Nephron (organoid): Measurements from ENCODE around the gene ZFP36L2.

Experiments used
- H3K27ac Mint-ChIP-seq, 3 experiments: 2 replicates each; pipeline ENCODE4 v1.8.0; 2020; ENCODE audit warnings: mixed read lengths in 3 of 3, mild to moderate bottlenecking in 2 of 3, moderate library complexity in 1 of 3
- H3K27me3 Mint-ChIP-seq: 2 replicates; pipeline ENCODE4 v1.8.0; 2021; ENCODE audit warnings: low read depth, mild to moderate bottlenecking, moderate library complexity, mixed read lengths
- H3K36me3 Mint-ChIP-seq: 2 replicates; pipeline ENCODE4 v1.8.0; 2020; ENCODE audit warnings: low read depth, mixed read lengths
- H3K4me1 Mint-ChIP-seq: 2 replicates; pipeline ENCODE4 v1.8.0; 2020; ENCODE audit warnings: mixed read lengths
- H3K4me3 Mint-ChIP-seq, 3 experiments: 2 replicates each; pipeline ENCODE4 v1.8.0; 2020; ENCODE audit warnings: mild to moderate bottlenecking in 3 of 3, mixed read lengths in 3 of 3, moderate library complexity in 2 of 3
- H3K9me3 Mint-ChIP-seq: 2 replicates; pipeline ENCODE4 v1.8.0; 2020; ENCODE audit warnings: mixed read lengths
- TF ChIP-seq, protein P1 (sequence below), 3 experiments: fragments of 200-600 bp; sonication (generic); IDR thresholded peaks; one replicate each; pipeline ENCODE4 v1.5.0; 2021; ENCODE audit warnings: antibody characterized with exemption in 3 of 3; ENCODE audit not compliant: unreplicated experiment in 3 of 3

ZFP36L2 gene

DNA sequence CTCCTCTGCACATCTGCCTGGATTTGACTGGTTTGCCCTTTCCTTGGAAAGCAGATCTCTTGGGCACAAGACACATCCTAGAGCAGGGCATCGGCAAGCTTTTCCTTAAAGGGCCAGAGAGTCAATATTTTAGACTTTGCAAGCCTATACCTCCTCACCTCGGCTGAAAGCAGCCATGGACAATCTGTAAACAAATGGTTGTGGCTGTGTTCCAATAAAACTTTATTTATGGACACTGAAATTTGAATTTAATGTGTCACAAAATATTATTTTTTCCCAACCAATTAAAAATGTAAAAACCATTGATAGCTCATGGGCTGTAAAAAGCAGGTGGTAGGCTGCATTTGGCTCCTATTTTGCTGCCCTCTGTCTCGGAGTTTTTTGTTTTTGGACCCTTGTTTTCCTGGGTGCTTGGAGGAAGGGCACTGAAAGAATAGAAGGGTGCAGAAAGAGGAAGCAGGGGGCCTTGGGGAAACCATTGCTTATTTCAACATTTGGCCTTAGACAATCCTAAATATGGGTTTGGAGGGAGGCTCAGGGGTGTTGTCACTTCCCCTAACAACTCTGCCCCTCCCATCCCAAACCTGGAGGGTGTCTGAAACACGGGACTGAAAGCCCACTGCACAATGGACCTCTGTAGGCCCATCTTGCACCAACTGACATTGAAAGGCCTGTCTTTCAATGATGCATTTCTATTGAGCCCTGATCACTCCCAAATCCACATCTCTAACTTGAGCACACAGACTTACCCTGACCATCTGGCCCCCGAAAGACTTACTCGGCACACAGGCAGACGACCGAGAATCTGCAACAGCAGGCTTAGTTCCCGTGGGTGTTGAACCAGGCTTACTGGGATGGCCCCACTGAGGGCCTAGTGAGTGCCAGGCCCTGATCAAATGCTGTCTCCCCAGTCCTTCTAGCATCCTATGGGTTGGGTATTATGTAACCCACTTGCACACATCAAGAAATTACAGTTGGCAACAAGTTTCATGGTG is 7.1 kb upstream of the ZFP36L2 start:
- Mint-ChIP-seq H3K27me3 (no peaks in the 10 kb centered on the region), H3K4me3 (no peak overlapping the region), H3K9me3 (no peaks in the 10 kb centered on the region), H3K27ac (peak overlapping the region in 2 of 3 experiments; percentile 19 to 36), H3K4me1 (peaks cover 43% of the 10 kb centered on the region), H3K36me3 (peaks cover 14% of the 10 kb centered on the region)
- TF ChIP-seq, protein P1, sequence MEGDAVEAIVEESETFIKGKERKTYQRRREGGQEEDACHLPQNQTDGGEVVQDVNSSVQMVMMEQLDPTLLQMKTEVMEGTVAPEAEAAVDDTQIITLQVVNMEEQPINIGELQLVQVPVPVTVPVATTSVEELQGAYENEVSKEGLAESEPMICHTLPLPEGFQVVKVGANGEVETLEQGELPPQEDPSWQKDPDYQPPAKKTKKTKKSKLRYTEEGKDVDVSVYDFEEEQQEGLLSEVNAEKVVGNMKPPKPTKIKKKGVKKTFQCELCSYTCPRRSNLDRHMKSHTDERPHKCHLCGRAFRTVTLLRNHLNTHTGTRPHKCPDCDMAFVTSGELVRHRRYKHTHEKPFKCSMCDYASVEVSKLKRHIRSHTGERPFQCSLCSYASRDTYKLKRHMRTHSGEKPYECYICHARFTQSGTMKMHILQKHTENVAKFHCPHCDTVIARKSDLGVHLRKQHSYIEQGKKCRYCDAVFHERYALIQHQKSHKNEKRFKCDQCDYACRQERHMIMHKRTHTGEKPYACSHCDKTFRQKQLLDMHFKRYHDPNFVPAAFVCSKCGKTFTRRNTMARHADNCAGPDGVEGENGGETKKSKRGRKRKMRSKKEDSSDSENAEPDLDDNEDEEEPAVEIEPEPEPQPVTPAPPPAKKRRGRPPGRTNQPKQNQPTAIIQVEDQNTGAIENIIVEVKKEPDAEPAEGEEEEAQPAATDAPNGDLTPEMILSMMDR (IDR thresholded peaks at IDR 0.05; ENCODE audit: unreplicated experiment in 3 of 3), result no peak

DNA sequence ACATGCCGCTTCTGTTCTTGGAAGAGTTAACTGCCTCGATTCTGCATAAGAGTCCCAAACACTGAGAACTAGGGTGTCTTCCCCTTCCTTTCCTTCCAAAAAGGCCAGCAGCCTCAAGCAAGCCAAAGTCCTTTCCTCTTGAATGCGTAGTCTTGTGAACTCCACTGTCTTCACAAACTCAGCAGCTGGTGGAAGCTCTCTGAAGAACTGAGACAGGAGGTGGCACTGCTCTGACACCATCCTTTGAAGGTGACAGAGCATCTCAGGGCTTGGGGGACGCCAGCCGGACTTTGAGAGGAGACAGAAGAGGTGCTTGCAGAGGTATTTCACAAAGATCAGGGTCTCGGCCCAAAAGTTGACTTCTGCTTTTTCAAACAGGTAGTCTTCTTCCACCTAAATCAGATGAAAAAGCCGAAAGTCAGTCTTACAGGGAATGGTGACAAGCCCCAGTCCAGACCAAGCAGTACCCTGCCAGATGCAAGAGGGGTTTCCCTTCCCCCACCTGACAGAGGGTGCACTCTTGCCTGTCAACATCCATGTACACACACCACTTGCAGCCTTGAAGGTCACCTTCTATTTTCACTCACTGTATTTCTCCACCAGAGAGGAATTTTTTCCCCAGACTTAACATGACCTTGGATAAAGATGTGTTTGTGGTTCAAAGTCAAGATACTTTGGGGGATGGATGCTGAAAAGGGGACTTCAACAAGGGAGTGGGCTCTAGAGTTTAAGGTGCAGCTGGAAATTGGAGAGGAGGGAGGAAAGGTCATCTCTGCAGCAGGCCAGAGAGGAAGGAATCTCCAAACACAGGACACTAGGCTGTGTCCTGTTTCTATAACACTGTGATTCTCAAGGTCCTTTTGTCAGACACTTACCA is 4.8 kb upstream of the ZFP36L2 start:
- TF ChIP-seq, protein P1 (IDR thresholded peaks at IDR 0.05; ENCODE audit: unreplicated experiment in 3 of 3), result no peak
- H3K4me1 Mint-ChIP-seq, result peaks cover 36% of the 10 kb centered on the region
- peak overlapping the region in 2 of 3 experiments; percentile 44 to 61 for H3K4me3 Mint-ChIP-seq
- peaks cover 12% of the 10 kb centered on the region for H3K36me3 Mint-ChIP-seq
- no peaks in the 10 kb centered on the region for H3K9me3 Mint-ChIP-seq
- H3K27ac Mint-ChIP-seq, result peak overlapping the region; percentile 85 to 91 (median 85)
- H3K27me3 Mint-ChIP-seq, result no peaks in the 10 kb centered on the region

DNA sequence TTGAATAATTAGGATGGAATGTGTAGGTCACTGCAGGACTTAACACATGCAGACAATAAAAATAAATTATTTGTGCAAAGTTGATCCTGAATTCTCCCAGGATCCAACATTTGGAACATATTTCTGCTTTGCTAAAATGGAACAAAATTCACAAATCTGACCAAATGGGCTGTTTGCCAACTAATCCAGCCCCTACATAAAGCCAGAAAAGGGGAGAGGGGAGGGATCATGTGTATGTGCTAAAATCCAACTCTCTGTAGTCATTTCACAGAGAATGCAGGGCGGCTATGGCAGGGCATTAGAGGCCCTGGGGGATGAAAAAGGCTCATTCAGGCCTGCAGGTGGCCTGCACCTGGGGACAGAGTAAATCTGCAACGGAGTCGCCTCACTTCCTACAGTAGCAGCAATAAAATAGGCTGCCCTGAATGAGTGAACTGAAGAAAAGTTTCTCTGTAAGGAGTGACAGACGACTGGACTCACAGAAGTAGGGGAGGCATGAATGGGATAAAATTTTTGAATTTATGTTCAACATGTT is 4.0 kb upstream of the ZFP36L2 start:
- Mint-ChIP-seq H3K4me1 (peaks cover 33% of the 10 kb centered on the region), H3K4me3 (peak overlapping the region in 1 of 3 experiments; percentile 8), H3K9me3 (no peaks in the 10 kb centered on the region), H3K36me3 (peaks cover 9% of the 10 kb centered on the region), H3K27ac (peak overlapping the region; percentile 85 to 91 (median 85)), H3K27me3 (no peaks in the 10 kb centered on the region)
- TF ChIP-seq, protein P1 (IDR thresholded peaks at IDR 0.05; ENCODE audit: unreplicated experiment in 3 of 3), result no peak

DNA sequence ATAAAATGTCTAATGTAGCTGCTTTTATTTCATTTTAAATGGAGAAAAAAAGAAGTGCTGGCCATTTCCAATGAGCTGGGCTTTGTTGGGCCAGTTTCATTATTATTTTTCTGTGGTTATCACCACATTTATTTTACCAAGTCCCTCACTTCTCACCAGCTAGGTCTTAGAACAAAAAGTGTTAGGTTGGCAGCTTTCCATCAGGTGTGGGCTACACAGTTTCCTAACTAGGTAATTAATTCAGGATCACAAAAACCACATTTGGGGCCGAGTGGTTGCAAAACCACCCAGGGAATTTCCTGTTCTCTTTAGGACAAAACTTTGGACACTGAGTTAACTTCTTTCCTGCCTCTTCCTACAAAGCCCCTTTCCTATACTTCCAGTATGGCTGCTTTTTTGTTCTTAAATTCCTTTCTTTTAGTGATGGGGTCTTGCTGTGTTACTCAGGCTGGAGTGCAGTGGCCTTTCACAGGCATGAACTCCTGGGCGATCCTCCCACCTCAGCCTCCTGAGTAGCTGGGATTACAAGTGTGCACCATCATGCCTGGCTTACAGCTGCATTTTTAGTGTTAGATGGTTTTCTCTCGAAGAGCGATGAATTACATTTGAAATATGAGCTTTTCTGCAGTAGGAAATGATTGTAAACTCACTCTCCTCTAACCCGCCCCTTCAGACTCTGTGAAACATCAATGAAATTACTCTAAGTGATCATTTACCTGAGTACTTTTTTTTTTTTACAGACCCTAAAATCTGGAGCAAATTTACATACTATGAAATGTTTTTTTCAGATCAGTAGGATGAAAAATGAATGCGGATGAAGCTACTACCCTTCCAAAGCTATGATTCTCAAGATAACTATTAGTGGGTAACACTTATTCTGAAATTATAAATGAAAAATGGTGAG is 2.6 kb upstream of the ZFP36L2 start:
- no peaks in the 10 kb centered on the region for H3K27me3 Mint-ChIP-seq
- peak overlapping the region; percentile 66 to 81 (median 79) for H3K4me3 Mint-ChIP-seq
- H3K4me1 Mint-ChIP-seq, result peaks cover 33% of the 10 kb centered on the region
- H3K36me3 Mint-ChIP-seq, result peaks cover 13% of the 10 kb centered on the region
- peak overlapping the region; percentile 85 to 100 (median 87) for H3K27ac Mint-ChIP-seq
- TF ChIP-seq, protein P1 (IDR thresholded peaks at IDR 0.05; ENCODE audit: unreplicated experiment in 3 of 3), result no peak
- H3K9me3 Mint-ChIP-seq, result no peaks in the 10 kb centered on the region

DNA sequence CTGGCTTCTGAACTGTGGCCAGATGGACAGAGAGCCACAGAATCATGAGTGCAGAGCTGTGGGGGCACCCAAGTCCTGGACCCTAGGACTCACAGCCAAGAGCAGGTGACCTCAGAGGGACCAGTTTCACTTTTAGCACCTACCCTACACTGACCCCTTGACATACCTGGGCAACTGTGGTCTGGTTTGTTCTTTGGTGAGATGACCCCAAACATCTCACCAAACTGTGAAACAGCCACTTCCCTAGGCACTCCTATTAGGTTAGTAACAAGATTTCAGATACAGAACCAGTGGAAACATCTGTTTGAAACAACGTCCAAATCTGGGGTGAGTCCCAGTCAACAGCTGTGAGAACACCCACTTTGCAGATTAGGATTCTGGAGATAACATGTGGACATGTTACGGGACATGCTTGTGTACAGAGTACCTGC is 1.9 kb upstream of the ZFP36L2 start:
- peak overlapping the region; percentile 64 to 92 (median 90) for H3K4me3 Mint-ChIP-seq
- no peaks in the 10 kb centered on the region for H3K27me3 Mint-ChIP-seq
- peak overlapping the region; percentile 85 to 100 (median 87) for H3K27ac Mint-ChIP-seq
- TF ChIP-seq, protein P1 (IDR thresholded peaks at IDR 0.05; ENCODE audit: unreplicated experiment in 3 of 3), result no peak
- H3K36me3 Mint-ChIP-seq, result peaks cover 19% of the 10 kb centered on the region
- no peaks in the 10 kb centered on the region for H3K9me3 Mint-ChIP-seq
- peaks cover 33% of the 10 kb centered on the region for H3K4me1 Mint-ChIP-seq
